DMS153 treated with DMSO at 0.1 percent for 48 hours (cell line): ENCODE measurements around the gene KIAA0513.

Experiments used
- DNase-seq: peaks from one replicate; lab custom pipeline; 2025; ENCODE audit not compliant: unreplicated experiment; lab: John Stamatoyannopoulos, UW

Gene KIAA0513

DNA sequence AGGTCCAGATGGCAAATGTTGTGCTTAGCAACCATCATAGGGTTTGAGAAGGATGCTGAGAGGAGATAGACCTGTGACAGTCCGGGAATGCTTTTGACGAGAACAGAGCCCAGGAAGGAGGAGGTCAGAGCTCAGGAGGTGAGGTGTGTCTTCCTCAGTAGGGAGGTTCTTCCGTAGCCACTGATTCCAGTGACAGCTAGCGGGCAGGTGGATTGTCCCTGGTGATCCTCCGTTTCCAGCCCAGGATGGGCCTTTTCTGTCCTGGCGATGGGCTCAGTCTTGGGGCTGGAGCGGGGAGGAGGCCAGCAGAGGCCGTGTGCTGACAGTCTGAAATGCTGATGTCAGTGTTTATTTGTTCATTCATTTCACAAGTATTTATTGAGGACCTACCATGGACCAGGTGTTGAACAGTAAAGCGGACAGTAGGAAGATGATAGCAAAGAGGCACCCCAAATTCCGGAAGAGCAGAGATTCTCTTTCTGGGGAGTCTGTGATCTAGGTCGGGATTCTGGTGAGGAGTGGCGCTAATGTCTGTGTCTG is 38.8 kb downstream of the KIAA0513 start:
- no peak for DNase-seq

DNA sequence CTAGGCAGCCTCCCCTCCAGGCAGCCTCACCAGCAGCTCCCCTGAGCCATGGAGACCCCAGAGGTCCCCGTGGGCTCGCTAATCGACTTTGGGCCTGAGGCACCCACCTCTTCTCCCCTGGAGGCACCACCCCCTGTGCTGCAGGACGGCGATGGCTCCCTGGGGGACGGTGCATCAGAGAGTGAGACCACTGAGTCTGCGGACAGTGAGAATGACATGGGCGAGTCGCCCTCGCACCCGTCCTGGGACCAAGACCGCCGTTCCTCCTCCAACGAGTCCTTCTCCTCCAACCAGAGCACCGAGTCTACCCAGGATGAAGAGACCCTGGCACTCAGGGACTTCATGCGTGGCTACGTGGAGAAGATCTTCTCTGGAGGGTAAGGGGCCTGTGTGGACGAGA is 39.4 kb downstream of the KIAA0513 start:
- no peak for DNase-seq

DNA sequence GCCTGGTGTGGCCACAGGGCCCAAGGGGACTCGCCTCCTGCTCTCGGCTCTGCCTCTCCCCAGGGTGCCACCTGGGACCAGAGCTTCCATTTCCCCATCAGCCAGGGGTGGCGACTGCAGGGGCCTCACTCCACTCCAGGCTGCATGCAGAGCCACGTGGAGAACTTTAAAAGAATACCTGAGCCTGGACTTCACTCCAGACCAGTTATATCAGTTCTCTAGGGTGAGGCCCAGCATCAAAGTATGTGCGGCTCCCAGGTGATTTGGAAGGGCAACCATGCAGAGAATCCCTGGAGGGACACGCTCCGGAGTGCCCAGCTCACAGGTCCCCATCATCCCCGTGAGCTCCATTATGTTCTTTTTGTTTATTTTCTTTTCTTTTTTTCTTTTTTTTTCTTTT is 39.8 kb downstream of the KIAA0513 start:
- no peak for DNase-seq

DNA sequence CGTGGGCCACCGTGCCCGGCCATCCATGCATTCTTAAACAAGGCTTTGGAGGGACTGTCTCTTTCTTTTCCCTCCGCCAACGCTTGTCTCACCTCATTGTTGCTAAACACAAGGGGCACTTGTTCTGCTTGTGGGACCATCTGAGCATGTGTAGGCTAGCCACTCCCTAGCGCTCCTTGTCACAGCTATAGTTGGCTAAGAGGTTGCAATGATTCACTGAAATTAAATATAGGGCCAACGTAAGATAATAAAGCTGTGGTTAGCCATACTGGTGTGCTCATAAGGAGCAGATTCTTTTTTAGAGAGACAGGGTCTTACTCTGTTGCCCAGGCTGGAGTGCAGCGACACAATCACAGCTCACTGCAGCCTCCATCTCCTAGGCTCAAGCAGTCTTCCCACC is 41.2 kb downstream of the KIAA0513 start:
- no peak for DNase-seq

DNA sequence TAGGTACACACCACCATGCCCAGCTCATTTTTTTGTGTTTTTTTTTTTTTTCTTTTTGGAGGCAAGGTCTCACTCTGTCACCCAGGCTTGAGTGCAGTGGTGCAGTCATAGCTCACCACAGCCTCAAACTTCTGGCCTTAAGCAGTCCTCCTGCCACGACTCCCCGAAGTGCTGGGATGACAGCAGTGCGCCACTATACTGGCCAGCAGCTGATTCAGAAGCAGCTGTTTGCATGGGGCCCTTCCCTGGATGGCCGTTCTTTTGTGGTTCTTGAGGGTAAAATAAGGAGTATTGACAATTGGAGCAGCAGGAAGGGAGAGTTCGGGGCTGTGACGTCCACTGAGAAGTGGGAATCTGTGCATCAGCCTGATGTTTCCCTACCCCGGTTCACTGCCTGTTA is 41.6 kb downstream of the KIAA0513 start:
- DNase-seq: no peak

DNA sequence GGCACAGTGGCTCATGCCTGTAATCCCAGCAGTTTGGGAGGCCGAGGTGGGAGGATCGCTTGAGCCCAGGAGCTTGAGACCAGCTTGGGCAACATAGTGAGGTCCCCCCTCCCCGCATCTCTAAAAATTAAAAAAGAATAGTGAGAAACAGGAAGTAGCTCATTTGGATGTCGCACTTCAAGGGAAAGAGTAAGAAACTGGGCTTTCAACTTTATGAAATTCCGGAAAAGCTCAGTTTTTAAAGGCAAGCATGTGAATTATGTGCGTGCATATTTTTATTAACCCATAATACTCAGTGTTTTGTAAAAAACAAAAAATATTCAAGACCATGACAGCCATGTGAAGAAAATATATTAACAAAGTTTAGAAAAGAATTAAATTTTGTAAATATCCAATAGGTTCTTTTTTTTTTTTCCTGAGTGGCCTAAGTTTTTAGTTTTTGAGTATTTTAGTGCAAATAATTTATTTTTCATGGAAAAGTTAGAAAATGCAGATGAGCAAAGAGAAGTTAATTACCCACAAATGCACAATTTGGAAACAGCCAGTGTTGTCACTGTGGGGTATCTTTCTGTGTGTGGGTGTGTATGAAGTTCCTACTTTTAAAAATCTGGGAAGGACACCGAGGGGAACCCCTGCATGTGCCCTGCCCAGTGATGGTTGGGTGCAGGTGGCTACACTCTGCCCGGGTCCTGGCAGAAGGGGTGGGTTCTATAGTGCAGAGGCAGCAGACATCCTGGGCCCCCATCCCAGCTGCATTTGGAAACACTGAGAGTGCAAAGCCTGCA is 44.7 kb downstream of the KIAA0513 start:
- no peak for DNase-seq

DNA sequence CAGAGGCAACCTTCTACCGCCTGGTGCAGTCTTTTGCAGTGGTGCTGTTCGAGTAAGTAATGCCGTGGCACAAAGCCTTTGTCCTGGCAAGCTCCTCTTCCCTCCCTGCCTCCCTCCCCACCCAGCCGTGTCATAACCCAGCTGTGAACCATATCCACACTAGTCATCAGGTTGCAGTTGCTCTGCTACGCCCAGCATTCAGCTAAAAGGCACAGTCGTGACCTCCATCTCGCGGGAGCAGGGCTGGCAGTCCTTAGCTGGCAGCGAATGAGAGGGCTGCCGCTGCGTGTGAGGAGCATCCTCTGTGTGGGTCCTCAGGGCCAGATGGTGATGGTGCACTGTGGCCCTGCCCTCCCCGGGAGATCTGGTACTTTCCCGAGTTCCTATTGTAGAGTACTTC is 45.4 kb downstream of the KIAA0513 start:
- DNase-seq: no peak

DNA sequence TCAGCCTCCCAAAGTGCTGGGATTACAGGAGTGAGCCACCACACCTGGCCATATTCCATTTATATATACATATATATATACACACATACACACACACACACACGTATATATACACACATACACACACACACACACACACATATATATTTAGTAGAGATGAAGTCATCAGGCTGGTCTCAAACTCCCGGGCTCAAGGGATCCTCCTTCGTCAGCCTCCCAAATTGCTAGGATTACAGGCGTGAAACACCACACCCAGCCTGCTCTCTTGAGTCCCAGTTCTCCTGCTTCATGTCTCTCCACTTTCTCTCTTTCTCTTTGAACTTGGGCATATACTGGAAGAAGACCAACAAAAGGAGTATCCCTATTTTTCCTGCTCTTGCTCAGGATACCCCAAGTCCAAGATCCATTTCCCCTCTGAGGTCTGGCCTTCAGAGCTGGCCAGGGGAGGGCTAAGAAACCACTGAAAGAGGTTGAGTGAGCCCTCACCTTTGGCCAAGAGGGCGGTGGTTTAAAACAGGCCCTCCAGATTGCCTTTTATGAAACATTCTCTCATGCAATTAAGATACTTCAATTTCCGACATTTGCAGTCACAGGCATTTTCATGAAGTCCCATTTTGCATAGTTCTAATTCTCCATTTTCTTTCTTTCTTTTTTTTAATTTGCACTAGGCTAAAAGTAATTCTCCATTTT is 46.8 kb downstream of the KIAA0513 start:
- no peak for DNase-seq

DNA sequence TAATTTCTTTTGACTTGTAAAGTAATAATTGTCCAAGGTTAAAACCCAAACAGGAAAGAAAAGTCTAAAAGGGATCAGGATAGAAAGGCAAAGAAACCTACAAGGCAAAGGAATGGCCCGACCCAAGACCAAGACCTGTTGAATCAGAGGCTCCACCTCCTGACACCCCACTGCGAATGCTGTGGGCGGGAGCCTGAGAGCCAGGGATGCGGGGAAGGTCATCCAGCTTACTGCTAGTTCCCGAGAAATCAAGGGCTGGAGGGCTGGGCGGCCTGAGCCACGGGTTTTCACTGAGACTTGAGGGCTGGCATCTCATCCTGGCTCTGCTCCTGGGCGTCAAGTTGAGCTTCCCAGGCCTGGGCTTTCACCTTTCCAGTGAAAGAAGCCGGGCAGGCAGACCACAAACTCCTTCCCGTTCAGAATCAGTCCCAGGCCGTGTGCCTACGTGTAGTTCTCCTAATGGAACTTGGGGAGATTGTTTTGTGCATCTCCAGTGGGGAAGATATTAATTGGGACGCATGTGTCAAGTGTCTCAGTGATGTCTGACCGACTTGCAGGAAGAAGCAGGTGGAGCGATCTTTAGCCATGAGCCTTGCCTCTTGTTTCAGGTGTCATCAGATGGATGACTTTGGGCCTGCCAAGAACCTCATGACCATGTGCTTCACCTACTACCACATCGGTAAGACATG is 47.8 kb downstream of the KIAA0513 start:
- no peak for DNase-seq

DNA sequence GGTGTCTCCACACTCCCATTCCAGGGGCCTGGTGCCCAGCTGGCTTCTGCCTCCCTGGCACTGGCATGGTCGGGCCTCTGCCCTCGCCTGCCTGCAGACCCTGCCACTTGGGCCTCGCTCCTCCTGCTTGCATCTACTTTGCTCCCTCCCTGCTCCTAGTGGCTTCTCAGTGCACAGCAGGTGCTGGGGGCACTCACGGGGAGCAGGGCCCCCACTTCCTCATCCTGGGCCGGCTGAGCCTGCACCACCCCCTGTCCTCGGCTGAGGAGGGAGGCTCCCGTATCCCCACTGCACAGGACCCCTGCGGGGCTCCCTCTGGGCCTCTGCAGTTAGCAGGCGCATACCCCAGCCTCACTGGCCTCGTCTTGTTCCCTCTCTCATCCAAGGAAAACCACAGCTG is 49.4 kb downstream of the KIAA0513 start:
- DNase-seq: no peak

DNA sequence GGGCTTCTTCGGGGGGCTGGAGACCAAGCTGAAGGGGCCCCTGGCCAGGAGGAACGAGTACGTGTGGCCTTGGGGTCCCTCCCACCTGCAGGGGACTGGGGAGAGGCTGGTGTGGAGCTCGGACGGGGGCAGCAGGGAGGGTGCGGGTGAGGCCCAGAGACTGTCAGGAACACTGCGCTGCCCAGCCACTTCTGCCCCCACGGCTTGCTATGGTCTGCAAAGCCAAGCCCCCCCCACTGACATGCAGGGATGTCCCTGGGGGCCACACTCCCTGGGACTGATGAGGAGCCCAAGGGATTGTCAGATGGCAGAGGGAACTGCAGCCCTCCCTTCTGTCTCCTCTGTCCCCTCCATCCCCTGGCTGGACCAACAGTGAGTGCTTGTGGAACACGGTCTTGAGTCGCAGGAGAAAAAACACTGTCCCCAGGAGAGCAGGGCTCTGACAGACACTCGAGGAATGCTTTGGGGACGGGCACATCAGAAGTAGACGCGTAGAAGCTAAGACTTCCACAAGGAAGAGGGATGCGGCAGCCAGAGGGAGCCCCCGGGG is 50.1 kb downstream of the KIAA0513 start:
- DNase-seq: no peak

DNA sequence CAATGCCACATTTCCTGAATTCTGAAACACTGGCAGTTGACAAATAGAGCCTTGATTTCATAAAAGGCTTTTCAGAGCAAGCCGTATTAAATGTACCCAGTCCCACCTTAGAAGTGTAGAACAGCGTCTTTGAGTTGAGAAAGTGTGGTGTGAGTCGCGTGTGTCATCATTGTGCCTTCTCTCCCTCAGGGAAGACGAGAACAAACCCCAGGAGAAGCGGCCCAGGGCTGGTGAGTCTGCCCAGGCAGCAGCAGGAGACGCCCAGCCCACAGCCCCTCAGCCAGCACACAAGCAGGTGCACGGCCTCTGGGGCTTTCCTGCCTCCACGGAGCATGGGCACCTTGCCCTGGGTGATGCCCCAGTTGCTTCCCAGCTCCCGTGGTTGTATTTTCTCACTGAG is 50.6 kb downstream of the KIAA0513 start:
- no peak for DNase-seq

DNA sequence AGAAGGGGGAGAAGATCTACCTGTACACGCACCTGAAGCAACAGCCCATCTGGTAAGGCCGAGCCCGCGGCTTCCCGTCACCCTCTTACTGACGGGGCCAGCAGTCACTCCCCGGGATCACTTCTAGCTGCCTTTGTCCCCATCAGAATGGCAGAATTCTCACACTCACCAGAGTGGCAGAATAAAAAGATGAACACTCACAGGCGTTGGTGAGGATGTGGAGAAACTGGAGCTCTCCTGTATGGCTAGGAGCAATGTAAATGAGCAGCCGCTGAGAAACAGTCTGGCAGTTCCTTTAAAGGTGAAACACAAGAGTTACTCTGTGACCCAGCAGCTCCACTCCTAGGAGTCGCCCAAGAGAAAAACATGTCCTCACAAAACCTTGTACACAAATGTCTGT is 51.4 kb downstream of the KIAA0513 start:
- DNase-seq: no peak

DNA sequence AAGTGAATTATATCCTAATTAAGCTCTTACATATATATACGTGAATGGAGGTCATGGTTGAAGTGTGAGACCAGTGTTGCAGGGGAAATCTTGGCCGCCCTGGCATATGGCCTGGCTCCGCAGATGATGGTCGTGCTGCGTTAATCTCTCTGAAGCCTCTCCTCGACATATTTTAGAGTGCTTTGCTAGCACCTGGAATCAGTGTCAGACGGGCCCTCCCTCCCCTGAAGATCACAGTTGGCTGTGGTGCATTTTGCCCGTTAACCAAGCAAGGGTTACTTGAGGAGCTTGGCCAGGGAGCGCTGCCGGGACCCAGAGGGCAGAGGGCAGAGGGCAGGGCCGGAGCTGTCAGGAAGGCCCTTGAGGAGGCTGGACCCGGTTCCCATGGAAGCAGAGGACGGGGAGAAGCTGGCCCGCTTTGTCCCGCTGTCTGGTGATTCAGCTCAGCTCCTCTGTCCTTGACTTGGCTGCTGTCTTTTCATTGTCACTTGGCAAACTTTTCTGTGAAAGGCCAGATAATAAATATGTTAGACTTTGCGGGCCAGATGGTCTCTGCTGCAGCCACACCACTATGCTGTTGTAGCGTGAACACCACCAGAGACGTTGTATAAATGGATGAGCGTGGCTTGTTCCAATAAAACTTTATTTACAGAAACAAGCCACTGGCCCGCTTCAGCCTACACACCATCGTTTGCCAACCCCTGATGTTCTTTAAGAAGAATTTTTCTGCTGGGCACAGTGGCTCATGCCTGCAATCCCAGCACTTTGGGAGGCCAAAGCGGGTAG is 52.4 kb downstream of the KIAA0513 start:
- no peak for DNase-seq

DNA sequence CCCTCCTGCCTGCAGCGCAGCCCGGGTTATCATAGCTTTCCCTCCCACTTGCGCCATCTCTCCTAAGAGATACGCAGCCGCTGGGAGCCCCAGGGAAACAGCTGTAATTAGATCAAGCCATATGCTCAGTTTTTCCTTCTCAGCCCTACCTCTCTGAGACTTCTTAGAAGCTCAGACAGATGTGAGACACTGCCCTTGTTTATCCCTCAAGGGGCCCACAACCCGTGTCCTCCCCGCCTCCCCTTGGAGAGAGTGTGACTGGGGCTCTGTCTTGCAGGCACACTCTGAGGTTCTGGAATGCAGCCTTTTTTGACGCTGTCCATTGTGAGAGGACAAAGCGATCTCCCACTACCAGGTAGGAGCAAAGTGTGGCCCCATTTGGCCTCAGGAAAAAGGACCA is 53.4 kb downstream of the KIAA0513 start:
- no peak for DNase-seq

DNA sequence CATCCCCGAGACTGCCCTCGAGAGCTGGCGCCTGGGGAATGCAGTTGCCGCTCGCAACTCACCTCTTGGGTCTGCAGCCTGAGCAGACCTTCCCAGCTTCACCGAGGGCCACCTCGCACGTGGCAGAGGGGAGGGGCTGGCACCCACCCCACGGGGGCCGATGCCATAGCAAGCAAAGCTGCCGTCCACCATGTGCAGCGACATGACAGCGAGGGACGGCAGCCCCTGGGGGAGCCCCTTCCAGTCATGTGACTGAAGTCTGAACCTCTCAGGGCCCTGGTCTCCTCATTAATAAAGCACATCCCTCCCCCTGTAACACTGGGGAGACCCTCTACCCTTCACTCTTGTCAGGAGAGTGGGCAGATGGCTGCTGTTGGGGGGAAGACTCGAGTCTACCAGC is 54.2 kb downstream of the KIAA0513 start:
- no peak for DNase-seq

DNA sequence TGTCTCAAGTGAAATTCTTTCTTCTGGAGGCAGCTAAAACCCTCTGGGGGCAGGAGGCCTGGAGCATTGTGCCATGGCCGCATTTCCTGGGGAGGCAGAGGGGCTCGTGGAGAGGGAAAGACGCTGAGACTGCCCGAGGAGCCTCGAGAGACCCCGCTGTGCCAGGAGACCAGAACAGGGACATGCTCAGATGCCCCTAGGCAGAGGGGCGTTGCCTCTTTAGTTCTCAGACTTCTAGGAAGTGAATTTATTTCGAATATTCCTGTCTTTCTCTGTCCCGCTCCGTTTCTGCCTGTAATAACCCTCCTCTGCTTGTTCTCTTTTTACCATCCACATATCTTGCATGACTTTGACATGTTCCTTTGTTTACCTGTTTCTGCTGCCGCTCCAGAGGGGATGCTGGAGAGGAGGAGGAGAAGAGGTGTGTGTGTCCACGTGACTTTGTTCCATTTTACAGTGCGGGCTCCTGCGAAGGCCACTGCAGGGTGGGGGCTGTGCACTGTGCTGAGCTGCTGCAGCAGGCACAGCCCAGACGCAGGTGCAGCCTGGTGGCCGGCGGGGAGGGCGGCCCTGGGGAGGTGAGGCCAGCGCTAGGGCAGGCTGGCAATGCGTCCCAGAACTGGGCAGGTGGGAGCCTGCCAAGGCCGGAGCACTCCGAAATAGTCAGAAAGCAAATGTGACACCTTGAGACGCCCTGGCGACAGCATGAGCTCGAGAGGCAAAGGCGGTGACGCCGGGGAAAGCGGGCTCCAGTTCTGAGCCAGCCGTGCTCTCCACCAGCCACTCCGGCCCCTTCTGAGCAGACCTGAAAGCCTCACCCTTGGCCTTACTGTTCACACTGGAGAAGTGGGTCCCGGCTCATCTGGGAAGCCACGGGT is 54.8 kb downstream of the KIAA0513 start:
- DNase-seq: peak; percentile 24

DNA sequence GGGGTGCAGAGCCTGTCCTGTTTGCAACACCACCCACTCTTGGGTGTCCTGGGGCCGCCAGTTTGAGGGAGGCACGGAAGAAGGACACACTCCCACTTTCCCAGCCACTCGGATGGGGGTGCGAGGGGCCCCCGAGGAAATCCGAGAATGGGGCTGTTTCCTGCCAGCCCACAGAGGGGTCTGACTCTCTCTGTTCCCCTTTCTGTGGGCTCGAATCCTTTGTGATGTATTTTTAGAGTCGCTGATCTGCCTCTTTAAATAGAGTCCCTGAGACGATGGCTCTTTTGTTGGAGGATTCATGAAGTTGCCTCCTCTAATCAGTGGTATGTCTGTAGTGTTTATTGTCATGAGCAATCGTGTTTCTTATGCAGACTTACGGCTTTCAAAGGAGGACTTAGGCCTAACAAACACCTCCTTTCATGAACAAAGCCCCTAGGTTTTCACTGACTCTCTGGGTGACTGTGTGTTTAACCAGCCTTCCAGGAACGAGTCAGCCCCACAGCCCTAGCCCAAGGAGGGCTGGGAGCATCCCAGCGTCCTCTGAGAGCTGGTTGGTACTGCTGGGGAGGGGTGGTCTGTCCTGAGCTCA is 55.5 kb downstream of the KIAA0513 start:
- DNase-seq: no peak

DNA sequence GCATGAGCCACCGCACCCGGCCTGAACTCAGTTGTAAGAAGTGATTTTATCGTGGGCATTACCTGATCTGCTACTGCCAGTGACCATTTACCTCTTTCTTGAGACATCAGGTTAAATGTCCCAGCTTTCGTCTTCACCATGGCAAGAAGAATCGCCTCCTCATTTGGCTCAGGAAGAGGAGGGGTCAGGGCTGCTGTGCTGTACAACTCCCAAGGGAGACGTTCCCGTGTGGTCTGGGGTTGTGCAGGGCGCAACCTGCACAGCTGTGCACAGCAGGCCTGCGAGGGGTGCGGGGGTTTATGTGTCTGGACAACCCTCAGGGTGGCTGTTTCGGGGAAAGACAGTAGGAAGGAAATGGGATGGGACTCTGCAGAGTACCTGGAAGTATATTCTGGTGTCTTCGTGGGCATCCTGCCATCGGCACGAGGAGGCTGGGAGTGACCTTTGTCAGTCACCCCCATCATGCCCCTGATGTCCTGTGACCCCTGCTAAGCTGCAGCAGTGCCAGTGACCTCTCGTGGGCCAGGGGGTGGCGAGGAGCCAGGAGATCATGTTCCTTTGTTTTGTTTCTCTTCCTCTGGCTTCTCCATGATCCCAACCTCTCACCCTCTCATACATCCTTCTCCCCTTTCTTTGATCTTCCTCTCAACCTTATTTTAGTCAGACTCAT is 57.4 kb downstream of the KIAA0513 start:
- DNase-seq: no peak
